Endothelial cell of umbilical vein (primary cell): ENCODE results near the gene ABTB2. TPM values are rescaled to one million over a fixed set of nuclear protein-coding genes. Genes with fewer than 3 reads are reported as not detected.

ENCODE experiments used
- BruUV-seq: library from RNA; stranded (reverse); fragments of 400-500 nt; replicated peaks from 2 replicates; lab custom pipeline; 2021; lab: Mats Ljungman, UMichigan
- CTCF ChIA-PET: fragments of 300-600, 350-600 bp; sonication (Branson Sonifier 250); formaldehyde crosslinking; loops from one replicate; lab custom pipeline; 2021; ENCODE audit warnings: antibody characterized with exemption, inconsistent platforms; lab: Charles Lee
- POLR2A ChIA-PET: fragments of 300-600, 350-600 bp; sonication (Branson Sonifier 250); formaldehyde crosslinking; loops from one replicate; lab custom pipeline; 2021; ENCODE audit warnings: antibody characterized with exemption, inconsistent platforms; lab: Charles Lee
- DNase-seq: peaks from one replicate; pipeline ENCODE4 v3.0.0-alpha.2; 2011; ENCODE audit warnings: low read depth, low spot score
- FAIRE-seq: peaks from 2 replicates; lab custom pipeline; 2011; peaks lifted over from hg19 to GRCh38; lab: Jason Lieb, UNC
- H2AFZ ChIP-seq: 2 replicates; pipeline ENCODE4 v1.6.0; 2012; ENCODE audit warnings: low read depth, low read length, control low read depth, inconsistent platforms
- H3K27ac ChIP-seq: 2 replicates; pipeline ENCODE4 v1.5.1; 2011; ENCODE audit warnings: low read depth, mild to moderate bottlenecking, control low read depth, low read length, moderate library complexity; ENCODE audit not compliant: insufficient read depth
- H3K27me3 ChIP-seq, 2 experiments: 2 replicates each; pipeline versions ENCODE4 v1.6.0 to v1.6.1; 2011; ENCODE audit warnings: low read length in 2 of 2, mixed read lengths in 1 of 2; ENCODE audit not compliant: control insufficient read depth in 2 of 2, insufficient read depth in 2 of 2
- H3K36me3 ChIP-seq, 2 experiments: 2 replicates in 1 of 2; 3 replicates in 1 of 2; pipeline ENCODE4 v1.5.1; 2011; ENCODE audit warnings: low read length in 2 of 2, mild to moderate bottlenecking in 1 of 2, moderate library complexity in 1 of 2; ENCODE audit not compliant: control insufficient read depth in 2 of 2, insufficient read depth in 2 of 2; ENCODE audit errors: extremely low read depth in 1 of 2
- H3K4me1 ChIP-seq: 3 replicates; pipeline ENCODE4 v1.5.1; 2011; ENCODE audit warnings: mild to moderate bottlenecking, low read length; ENCODE audit not compliant: control insufficient read depth, insufficient read depth; ENCODE audit errors: extremely low read depth
- H3K4me2 ChIP-seq: 2 replicates; pipeline ENCODE4 v1.6.1; 2011; ENCODE audit warnings: low read length, control low read depth, mixed read lengths; ENCODE audit not compliant: insufficient read depth
- H3K4me3 ChIP-seq, 3 experiments: fragments of 200-600 bp in 1 of 3; sonication (generic), shearing (Covaris generic) in 1 of 3; replicated peaks in 1 of 3; 2 replicates each; pipeline ENCODE4 v1.5.1; 2011 to 2016; ENCODE audit warnings: control low read depth in 3 of 3, low read length in 3 of 3, mild to moderate bottlenecking in 2 of 3, inconsistent platforms in 1 of 3, low read depth in 1 of 3, moderate library complexity in 1 of 3; ENCODE audit not compliant: insufficient read depth in 1 of 3
- H3K79me2 ChIP-seq: 2 replicates; pipeline ENCODE4 v1.6.0; 2012; ENCODE audit warnings: low read length, inconsistent platforms; ENCODE audit not compliant: control insufficient read depth, insufficient read depth
- H3K9ac ChIP-seq: replicated peaks from 2 replicates; pipeline ENCODE3; 2011; ENCODE audit warnings: low read length, control low read depth; ENCODE audit not compliant: insufficient read depth; ENCODE audit errors: extremely low read depth
- H3K9me1 ChIP-seq: replicated peaks from 3 replicates; pipeline ENCODE4 v1.6.0; 2011; ENCODE audit warnings: mild to moderate bottlenecking, low read length; ENCODE audit not compliant: control insufficient read depth, insufficient read depth; ENCODE audit errors: extremely low read depth
- H3K9me3 ChIP-seq: replicated peaks from 2 replicates; pipeline ENCODE4 v1.5.1; 2012; ENCODE audit warnings: low read length, inconsistent platforms; ENCODE audit not compliant: control insufficient read depth, insufficient read depth
- H4K20me1 ChIP-seq: replicated peaks from 2 replicates; pipeline ENCODE3; 2011; ENCODE audit warnings: mild to moderate bottlenecking, low read length; ENCODE audit not compliant: control insufficient read depth, insufficient read depth; ENCODE audit errors: extremely low read depth
- CTCF ChIP-seq, 2 donors: IDR thresholded peaks; 1 replicate in 1 of 2; 2 replicates in 1 of 2; pipeline ENCODE4 v1.5.1; 2011; ENCODE audit warnings: low read length in 2 of 2, mild to moderate bottlenecking in 2 of 2, moderate library complexity in 2 of 2, control low read depth in 1 of 2, inconsistent platforms in 1 of 2, low read depth in 1 of 2; ENCODE audit not compliant: insufficient read depth in 1 of 2; ENCODE audit errors: extremely low read depth in 1 of 2
- EZH2 ChIP-seq: IDR thresholded peaks from 2 replicates; pipeline ENCODE4 v1.6.1; 2012; ENCODE audit warnings: borderline replicate concordance, low read depth, mild to moderate bottlenecking, moderate library complexity, low read length, inconsistent platforms; ENCODE audit not compliant: severe bottlenecking
- FOS ChIP-seq: IDR thresholded peaks from 2 replicates; pipeline ENCODE4 v1.6.1; 2011; ENCODE audit warnings: mild to moderate bottlenecking, low read length, moderate library complexity, borderline replicate concordance; ENCODE audit not compliant: insufficient read depth
- GATA2 ChIP-seq: IDR thresholded peaks from 2 replicates; pipeline ENCODE4 v1.7.0; 2011; ENCODE audit warnings: low read depth, mild to moderate bottlenecking, moderate library complexity, mixed read lengths, low read length; ENCODE audit not compliant: insufficient read length, insufficient read depth
- JUN ChIP-seq: IDR thresholded peaks from 2 replicates; pipeline ENCODE4 v1.6.1; 2011; ENCODE audit warnings: borderline replicate concordance, low read depth; ENCODE audit not compliant: insufficient read length, insufficient read depth
- MYC ChIP-seq: IDR thresholded peaks from one replicate; pipeline ENCODE4 v1.6.1; 2011; ENCODE audit warnings: mild to moderate bottlenecking, low read depth, low read length
- POLR2A ChIP-seq: IDR thresholded peaks from 2 replicates; pipeline ENCODE4 v1.6.1; 2012; ENCODE audit warnings: low read depth, mild to moderate bottlenecking, control low read depth, low read length
- POLR2AphosphoS5 ChIP-seq: IDR thresholded peaks from 2 replicates; pipeline ENCODE4 v1.6.1; 2012; ENCODE audit warnings: low read depth, mild to moderate bottlenecking, control low read depth, low read length, moderate library complexity; ENCODE audit not compliant: insufficient read depth
- dilution Hi-C: fragments of 300-500 bp; cut with MboI; formaldehyde crosslinking; loops from one replicate; pipeline ENCODE4 v1.15.0; 2019; ENCODE audit warnings: low sequenced_read_pairs; ENCODE audit not compliant: extremely low pct_ligation_motif_present
- intact Hi-C: fragments of 100-400 bp; cut with micrococcal nuclease; formaldehyde crosslinking; loops from one replicate; pipeline ENCODE4 v1.10.0; 2022
- polyA plus RNA-seq, 4 experiments: library from polyadenylated mRNA; depleted of rRNA in 3 of 4; stranded (reverse) in 3 of 4; unstranded in 1 of 4; fragments of >200 nt; gene quantifications; 2 replicates each; pipeline versions ENCODE4 v1.2.1 to v1.2.3, GENCODE V29; 2011 to 2012; ENCODE audit warnings: missing spikeins in 1 of 4
- total RNA-seq: library from RNA; stranded (reverse); gene quantifications from 2 replicates; pipeline ENCODE4 v1.2.3, GENCODE V29; 2021

The ABTB2 gene
- total and polyA plus RNA-seq, 2 donors (not counting 3 experiments of a cell fraction or from before 2014, with no cell fraction given), result 0.11 to 0.14 TPM

GRCh38 chr11:34151916-34152845, 205.6 kb downstream of the ABTB2 start:
- DNase-seq (no peak), FAIRE-seq (no peak)
- Histone ChIP-seq H3K27me3 (no peaks in the 10 kb centered on the region), H3K4me3 (no peak overlapping the region), H3K36me3 (peaks cover 0 to 4% of the 10 kb centered on the region in 2 experiments), H2AFZ (no peak overlapping the region), H4K20me1 (no peaks in the 10 kb centered on the region), H3K4me1 (no peaks in the 10 kb centered on the region), H3K9ac (no peak overlapping the region), H3K9me1 (no peaks in the 10 kb centered on the region), H3K9me3 (no peaks in the 10 kb centered on the region), H3K79me2 (no peaks in the 10 kb centered on the region), H3K27ac (no peak overlapping the region), H3K4me2 (no peak overlapping the region)
- intact Hi-C loops (no loop called here), dilution Hi-C loops (no loop called here)
- CTCF ChIA-PET, result interaction anchor here (0.9 to 1.4 kb wide), 5 partner anchors 12 to 316 kb away, joined by 3 to 8 read pairs (median 3); no protein-coding TSS in a partner anchor
- POLR2A ChIA-PET, result no interaction called here
- no TSS peak for BruUV-seq
- TF ChIP-seq MYC (no peak), JUN (no peak), FOS (no peak), POLR2A (no peak), CTCF (IDR thresholded peaks at IDR 0.05; ENCODE audit: extremely low read depth in 1 of 2, insufficient read depth in 1 of 2, low read depth in 1 of 2, low read length in 2 of 2) (no peak), EZH2 (no peak), GATA2 (no peak), POLR2AphosphoS5 (no peak)
